Cardiac fibroblast (primary cell): Measurements from ENCODE around the gene ANKRD44.

Experiments used
- DNase-seq, 2 donors: peaks; one replicate each; pipeline versions ENCODE4 v3.0.0 to v3.0.0-alpha.2; 2010; ENCODE audit warnings: low read depth in 2 of 2
- H3K4me3 ChIP-seq, 2 donors: replicated peaks in 1 of 2; 1 replicate in 1 of 2; 2 replicates in 1 of 2; pipeline ENCODE4 v1.5.1; 2011; ENCODE audit warnings: low read depth in 2 of 2, low read length in 2 of 2, mild to moderate bottlenecking in 2 of 2, moderate library complexity in 1 of 2
- TF ChIP-seq, protein P1 (sequence below): IDR thresholded peaks from one replicate; pipeline ENCODE4 v1.5.1; 2011; ENCODE audit warnings: low read depth, mild to moderate bottlenecking, low read length, inconsistent platforms

The ANKRD44 gene

DNA sequence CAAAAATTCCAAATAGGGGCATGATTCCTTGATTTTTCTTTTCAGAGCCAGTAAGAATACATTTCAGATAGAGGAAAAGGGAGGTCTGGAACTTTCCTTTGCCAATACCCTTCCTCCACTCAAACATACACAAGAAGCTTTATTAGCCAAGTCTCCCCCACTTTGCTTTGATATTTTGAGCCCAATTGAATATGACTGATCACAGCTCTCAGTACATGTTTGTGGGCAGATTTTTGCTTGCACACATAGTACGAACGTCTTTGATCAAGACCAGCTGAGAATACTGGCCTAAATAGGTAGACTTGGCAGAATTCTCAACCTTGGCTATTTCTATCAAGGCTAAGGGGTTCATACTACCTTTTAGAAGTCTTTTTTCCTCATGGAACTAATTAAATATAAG, 235.3 kb downstream of the ANKRD44 start:
- TF ChIP-seq, protein P1, sequence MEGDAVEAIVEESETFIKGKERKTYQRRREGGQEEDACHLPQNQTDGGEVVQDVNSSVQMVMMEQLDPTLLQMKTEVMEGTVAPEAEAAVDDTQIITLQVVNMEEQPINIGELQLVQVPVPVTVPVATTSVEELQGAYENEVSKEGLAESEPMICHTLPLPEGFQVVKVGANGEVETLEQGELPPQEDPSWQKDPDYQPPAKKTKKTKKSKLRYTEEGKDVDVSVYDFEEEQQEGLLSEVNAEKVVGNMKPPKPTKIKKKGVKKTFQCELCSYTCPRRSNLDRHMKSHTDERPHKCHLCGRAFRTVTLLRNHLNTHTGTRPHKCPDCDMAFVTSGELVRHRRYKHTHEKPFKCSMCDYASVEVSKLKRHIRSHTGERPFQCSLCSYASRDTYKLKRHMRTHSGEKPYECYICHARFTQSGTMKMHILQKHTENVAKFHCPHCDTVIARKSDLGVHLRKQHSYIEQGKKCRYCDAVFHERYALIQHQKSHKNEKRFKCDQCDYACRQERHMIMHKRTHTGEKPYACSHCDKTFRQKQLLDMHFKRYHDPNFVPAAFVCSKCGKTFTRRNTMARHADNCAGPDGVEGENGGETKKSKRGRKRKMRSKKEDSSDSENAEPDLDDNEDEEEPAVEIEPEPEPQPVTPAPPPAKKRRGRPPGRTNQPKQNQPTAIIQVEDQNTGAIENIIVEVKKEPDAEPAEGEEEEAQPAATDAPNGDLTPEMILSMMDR, result no peak
- no peak overlapping the region for H3K4me3 ChIP-seq
- no peak for DNase-seq

DNA sequence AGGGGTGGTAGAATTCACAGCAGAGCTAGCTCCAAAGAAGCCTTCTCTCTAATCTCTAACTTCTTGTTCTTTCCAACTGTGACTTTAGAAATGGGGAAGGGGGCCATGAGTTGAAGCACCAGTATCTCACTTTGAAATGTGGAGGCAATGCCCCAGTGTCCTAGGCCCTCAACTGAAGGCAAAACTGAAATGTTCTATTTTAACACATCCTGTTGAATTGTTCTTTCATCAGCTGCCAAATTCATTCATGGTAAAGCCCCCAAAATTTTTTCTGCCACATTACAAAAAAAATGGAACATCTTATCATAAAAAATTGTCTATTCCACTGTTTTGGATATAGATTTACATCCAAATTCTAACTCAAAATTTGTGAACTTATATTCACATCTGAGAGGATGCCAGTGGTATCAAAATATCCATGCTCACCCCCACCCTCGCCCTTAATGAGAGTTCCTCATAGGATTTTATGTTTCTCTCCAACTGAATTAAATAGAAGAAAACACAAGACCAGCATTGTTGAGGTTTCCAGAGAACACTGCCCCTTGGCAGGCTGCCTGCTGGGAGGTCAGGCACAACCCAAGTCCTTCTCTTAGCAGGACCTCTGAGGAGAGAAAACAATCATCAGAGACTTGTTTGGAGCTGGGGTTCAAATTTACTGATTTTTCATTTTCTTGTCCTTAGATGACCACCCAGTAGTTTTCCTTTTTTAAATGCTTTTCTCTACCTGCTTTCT, 236.7 kb downstream of the ANKRD44 start:
- DNase-seq, result peak; percentile 43 to 76
- TF ChIP-seq, protein P1, result no peak
- no peak overlapping the region for H3K4me3 ChIP-seq

DNA sequence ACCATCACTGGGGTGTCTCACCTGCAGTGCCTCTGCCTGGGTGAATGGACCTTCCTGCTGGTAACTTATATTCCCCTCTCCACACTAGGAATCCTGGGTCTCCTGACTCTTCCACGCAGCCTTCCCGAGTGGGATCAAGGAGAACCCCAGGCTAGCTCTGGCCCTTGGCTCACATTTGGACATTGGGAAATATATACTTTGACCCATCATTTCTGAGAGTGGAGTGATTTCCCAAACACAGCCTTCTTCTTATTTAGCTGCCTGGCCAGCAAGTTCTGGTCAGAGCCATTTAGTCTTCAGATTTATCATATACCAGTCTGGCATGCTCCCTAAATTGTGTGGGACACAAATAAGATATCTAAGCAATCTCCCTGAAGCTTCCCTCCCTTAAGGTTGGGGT, 237.3 kb downstream of the ANKRD44 start:
- DNase-seq, result no peak
- TF ChIP-seq, protein P1, result no peak
- H3K4me3 ChIP-seq, result no peak overlapping the region

DNA sequence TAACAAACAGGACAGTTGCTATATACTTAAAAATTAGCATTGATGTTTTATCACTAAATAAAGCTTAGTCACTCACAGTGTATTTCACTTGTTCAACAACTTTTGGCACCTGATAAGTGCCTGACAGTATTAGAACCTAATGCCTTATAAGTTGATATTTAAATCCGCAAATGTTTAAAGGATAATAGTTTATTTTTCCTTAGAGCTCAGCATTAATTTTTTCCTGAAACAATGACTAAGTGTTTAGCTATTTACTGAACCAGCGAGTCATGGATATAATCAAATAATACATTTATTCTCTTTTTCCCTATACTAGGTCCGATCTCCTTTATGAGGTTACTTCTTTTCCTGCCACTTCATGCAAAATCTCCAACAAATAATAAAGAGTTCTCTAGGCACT, 238.0 kb downstream of the ANKRD44 start:
- peak in 1 of 2 donors; percentile 22 for DNase-seq
- no peak overlapping the region for H3K4me3 ChIP-seq
- TF ChIP-seq, protein P1, result no peak

DNA sequence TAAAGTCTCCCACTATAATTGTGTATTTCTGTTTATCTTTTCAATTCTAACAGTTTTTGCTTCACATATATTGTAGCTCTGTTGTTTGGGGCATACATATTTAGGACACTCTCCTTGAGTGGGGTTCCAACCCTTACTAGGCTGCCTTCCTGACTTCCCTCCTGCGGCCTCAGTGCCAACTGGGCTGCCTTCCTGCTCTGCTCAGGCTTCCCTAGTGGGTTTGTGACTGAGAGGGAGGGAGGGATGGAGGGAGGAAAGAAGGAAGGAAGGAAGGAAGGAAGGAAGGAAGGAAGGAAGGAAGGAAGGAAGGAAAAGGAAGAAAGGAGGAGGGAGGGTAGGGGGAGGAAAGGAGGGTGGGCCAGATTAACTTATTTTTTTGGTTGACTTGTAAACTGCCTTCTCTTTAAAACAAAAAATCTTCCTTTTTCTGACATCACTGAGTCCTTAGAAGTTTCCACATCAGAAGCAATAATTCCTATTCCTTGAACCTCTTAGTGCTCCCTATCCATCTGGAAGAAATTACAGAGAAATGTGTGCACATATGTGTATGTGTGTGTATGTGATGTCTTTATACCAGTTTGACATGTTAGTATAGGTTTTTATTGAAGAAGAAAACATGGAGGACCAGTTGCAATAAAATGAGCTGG, 238.7 kb downstream of the ANKRD44 start:
- TF ChIP-seq, protein P1, result no peak
- DNase-seq, result no peak
- no peak overlapping the region for H3K4me3 ChIP-seq

DNA sequence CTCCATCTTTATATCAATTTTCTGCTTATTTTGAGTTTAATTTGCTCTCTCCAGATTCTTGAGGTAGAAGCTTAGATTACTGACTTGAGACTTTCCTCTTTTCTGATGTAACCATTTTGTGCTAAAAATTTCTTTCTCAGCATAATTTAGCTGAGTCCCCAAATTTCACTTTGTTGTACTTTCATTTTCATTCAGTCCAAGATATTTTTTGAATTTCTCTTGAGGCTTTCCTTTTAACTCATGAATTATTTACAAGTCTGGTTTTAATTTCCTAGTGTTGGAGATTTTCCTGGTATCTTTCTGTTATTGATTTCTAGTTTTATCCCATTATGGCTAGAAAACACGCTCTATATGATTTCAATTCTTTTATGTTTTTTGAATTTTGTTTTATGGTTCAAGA, 239.4 kb downstream of the ANKRD44 start:
- H3K4me3 ChIP-seq, result no peak overlapping the region
- TF ChIP-seq, protein P1, result no peak
- DNase-seq, result no peak
